Mononuclear cell (primary cell): Measurements from ENCODE around the gene TMEM134. TPM values are rescaled to one million over a fixed set of nuclear protein-coding genes. Genes with fewer than 3 reads are reported as not detected.
"Not testable (repeated sequence)": the region's sequence is repeated elsewhere in the genome, so short reads cannot be mapped to it uniquely, and the experiment has no call there.

ENCODE experiments used
- H3K27me3 ChIP-seq: 2 replicates; pipeline ENCODE4 v1.6.0; 2011; ENCODE audit warnings: low read length, control low read depth; ENCODE audit not compliant: insufficient read depth
- H3K4me1 ChIP-seq: 2 replicates; pipeline ENCODE4 v1.5.1; 2011; ENCODE audit warnings: mild to moderate bottlenecking, low read length, control low read depth; ENCODE audit not compliant: insufficient read depth
- H3K4me3 ChIP-seq: 2 replicates; pipeline ENCODE4 v1.5.1; 2011; ENCODE audit warnings: mild to moderate bottlenecking, low read length, moderate library complexity
- H3K9me3 ChIP-seq: 2 replicates; pipeline ENCODE4 v1.5.1; 2011; ENCODE audit warnings: low read depth, mild to moderate bottlenecking, control low read depth, low read length
- total RNA-seq: library from RNA; depleted of rRNA; stranded (reverse); fragments of >200 nt; gene quantifications from one replicate; pipeline ENCODE4 v1.2.3, GENCODE V29; 2012

Gene TMEM134
- total RNA-seq, 1 donor = 18.4 TPM

DNA sequence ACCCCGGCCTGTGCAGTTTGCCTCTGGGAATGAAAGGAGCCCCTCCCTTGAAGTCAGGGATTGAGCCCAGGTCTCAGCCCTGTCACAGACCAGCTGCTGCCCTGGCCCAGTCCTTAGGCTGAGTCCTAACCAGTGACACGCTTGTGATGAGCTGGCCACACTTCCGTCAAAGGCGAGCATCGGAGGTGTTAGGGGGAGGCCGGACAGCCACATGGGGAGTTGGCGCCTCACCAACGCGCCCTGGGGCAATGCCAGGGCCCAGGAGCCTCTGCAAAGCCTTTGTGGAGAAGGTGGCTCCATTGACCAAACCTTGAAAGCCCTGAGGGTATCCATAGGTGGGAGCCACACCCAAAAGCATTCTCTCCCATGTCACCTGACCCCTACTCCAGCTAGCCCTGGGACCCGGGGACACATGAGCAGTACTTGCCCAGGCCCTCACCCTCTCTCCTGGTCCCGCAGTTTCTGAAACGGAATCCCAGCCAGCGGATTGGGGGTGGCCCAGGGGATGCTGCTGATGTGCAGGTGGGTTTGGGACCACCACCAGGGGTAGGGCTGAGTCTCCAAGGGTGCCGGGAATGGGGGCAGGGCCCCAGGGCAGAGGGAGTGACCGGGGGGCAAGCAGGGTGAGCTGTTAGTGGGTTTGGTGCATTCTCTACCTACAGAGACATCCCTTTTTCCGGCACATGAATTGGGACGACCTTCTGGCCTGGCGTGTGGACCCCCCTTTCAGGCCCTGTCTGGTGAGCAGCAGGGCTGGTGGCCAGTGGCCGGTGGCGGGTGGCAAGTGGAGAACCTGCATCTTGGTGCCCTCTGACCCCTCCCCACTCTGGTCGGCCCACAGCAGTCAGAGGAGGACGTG lies 35.3 kb downstream of the TMEM134 start:
- H3K4me3 ChIP-seq = no peak overlapping the region
- peaks cover 65% of the 10 kb centered on the region for H3K4me1 ChIP-seq
- no peaks in the 10 kb centered on the region for H3K27me3 ChIP-seq
- no peaks in the 10 kb centered on the region for H3K9me3 ChIP-seq

DNA sequence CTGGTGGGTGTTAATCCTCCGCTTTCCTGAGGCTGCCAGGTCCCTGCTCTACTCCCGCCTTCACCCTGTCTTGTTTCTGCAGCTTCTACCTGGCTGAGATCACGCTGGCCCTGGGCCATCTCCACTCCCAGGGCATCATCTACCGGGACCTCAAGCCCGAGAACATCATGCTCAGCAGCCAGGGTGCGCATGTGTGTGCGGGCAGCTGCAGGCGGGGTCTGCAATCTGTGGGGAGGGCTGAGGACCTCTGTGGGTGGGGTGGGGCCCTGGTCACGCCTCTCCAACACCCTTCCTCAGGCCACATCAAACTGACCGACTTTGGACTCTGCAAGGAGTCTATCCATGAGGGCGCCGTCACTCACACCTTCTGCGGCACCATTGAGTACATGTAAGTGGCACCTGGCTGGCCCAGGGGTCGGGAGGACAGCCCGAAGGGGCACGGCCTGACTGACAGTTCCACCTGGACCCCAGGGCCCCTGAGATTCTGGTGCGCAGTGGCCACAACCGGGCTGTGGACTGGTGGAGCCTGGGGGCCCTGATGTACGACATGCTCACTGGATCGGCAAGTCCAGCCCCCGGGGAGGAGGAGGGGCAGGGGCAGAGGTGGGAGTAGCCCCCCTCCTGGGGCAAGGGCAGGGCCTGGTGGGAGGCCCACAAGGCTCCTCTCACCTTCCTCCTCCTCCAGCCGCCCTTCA lies 36.2 kb downstream of the TMEM134 start:
- Histone ChIP-seq H3K4me3 (no peak overlapping the region), H3K9me3 (no peaks in the 10 kb centered on the region), H3K27me3 (no peaks in the 10 kb centered on the region), H3K4me1 (peaks cover 61% of the 10 kb centered on the region)

DNA sequence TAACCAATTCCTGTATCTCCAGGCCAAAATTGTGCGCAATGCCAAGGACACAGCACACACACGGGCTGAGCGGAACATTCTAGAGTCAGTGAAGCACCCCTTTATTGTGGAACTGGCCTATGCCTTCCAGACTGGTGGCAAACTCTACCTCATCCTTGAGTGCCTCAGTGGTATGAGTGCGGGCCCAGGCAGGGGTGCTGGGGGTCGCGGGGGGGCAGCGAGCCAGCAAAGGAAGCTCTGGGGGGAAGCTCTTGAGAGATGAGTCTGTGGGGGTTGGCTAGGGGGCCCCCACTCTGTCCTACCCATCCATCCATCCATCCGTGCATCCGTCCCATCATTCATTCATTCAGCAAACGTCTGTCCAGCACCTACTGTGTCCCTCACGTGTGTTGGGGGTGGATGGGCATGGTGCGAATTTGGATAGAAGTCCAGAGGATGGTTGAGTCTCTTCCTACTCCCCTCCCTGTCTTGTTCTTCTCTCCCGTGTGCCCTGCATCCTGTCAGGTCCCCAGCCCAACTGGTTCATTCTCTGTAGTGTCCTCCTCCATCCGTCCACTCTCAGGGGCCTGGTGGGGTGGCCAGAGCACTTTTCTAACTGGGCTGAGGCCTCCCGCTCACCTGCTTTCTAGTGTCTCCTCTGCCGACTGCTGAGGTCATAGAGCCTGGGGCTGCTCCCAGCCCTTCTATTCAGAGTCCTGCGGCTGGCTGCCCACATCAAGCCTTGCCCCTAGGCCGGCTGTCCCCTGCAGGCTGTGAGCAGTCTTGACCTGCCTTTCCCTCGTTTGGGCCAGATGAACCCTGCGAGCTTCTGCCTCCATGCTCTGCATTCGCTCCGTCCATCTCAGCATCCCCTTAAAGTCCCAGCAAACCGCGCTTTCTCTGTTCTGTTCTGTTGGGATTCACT lies 37.5 kb downstream of the TMEM134 start:
- peaks cover 65% of the 10 kb centered on the region for H3K4me1 ChIP-seq
- no peaks in the 10 kb centered on the region for H3K27me3 ChIP-seq
- no peak overlapping the region for H3K4me3 ChIP-seq

DNA sequence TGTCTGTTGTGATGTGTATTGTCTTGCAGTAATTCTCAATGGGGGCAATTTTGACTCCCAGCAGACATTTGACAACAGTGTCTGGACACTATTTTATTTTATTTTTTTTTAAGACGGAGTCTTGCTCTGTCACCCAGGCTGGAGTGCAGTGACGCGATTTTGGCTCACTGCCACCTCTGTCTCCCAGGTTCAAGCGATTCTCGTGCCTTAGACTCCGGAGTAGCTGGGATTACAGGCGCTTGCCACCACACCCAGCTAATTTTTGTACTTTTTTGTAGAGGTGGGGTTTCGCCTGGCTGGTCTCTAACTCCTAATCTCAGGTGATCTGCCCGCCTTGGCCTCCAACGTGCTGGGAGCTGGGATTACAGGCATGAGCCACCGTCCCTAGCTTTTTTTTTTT lies 39.3 kb downstream of the TMEM134 start:
- H3K4me3 ChIP-seq = no peak overlapping the region
- no peaks in the 10 kb centered on the region for H3K27me3 ChIP-seq
- H3K9me3 ChIP-seq = no peaks in the 10 kb centered on the region
- H3K4me1 ChIP-seq = peaks cover 46% of the 10 kb centered on the region

More for the DNA sequence above, 37.5 kb downstream of the TMEM134 start:
- H3K9me3 ChIP-seq = no peaks in the 10 kb centered on the region

DNA sequence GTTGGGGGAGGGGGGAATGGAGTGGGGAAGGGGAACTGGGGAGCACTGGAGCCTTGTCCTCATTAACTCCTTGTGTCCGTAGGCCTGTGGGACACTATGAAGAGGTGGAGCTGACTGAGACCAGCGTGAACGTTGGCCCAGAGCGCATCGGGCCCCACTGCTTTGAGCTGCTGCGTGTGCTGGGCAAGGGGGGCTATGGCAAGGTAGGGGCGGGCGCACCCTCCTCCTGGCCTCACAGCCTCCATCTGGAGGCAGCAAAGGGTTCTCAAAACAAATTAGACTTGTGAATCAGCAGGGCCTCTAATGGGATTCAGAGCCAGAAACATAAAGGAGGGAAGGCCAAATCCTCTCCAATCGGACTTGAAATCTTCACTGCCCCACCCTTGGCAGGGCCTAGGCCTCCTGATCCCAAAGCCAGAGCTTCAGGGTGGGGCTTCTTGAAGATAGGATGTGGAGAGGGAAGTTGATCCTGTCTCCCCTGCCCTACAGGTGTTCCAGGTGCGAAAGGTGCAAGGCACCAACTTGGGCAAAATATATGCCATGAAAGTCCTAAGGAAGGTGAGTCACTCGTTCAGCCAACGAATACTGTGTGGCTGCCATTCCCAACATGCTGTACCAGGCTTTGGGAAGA lies 39.9 kb downstream of the TMEM134 start:
- Histone ChIP-seq H3K4me3 (peak overlapping the region; percentile 97), H3K9me3 (no peaks in the 10 kb centered on the region), H3K4me1 (peaks cover 40% of the 10 kb centered on the region), H3K27me3 (no peaks in the 10 kb centered on the region)

DNA sequence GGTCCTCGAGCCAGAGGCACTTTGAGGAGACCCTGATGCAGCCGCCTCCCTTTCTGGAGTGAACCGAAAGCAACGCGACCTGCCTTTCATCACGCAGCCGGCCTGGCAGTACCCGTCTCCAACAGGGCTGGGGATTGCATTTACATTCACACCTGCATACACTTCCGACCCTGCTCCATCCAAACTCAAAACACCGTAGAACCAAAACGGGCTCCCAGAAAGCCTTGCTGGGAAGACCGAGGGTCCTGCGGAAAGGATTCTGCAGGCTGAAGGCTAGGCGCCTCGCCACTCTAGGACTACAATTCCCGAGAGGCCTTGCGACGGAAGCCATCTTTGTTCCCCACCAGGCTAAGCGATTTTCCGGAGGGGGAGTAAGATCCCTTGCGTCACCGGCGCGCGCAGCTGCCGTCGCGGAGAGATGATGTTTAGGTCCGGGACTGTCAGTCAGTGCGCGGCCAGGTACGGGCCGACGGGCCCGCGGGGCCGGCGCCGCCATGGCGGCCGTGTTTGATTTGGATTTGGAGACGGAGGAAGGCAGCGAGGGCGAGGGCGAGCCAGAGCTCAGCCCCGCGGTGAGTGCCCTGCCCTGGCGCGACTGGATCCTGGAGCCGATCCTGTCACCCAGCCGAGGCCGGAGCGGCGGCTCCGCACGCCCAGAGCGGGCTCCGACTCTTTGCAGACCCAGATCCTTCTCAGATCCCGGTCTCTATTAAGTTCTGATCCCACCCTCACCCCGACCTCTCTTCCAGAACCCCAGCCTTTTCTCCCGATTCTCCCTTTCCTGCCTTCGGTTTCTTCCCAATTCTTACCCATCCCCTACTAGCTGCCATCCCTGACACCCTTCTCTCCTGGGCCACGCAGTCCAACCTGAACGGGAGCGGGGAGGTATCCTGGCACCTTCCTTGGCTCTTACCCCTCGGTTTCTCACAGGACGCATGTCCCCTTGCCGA lies 40.7 kb downstream of the TMEM134 start, which contains the start of gene RPS6KB2:
Gene RPS6KB2, plus strand, starts transcription at position 443 of the 950 bp plus-strand sequence. Its CDS starts 52 bp downstream, at position 495.
- no peaks in the 10 kb centered on the region for H3K27me3 ChIP-seq
- H3K4me3 ChIP-seq = peak within 1 kb of the TSS; percentile 97
- no peaks in the 10 kb centered on the region for H3K9me3 ChIP-seq
- H3K4me1 ChIP-seq = peaks cover 32% of the 10 kb centered on the region

DNA sequence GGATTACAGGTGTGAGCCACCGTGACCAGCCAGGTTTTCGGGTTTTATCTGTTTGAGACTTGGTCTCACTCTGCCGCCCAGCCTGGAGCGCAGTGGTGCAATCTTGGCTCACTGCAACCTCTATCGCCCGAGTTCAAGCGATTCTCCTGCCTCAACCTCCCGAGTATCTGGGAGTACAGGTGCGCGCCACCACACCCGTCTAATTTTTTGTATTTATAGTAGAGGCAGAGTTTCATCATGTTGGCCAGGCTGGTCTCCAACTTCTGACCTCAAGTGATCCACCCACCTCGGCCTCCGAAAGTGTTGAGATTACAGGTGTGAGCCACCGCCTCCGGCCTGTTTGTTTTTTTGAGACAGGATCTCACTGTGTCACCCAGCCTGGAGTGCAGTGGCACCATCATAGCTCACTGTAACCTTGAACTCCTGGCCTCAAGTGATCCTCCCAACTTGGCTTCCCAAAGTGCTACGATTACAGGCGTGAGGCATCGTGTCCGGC lies 41.6 kb downstream of the TMEM134 start:
- H3K4me1 ChIP-seq = peaks cover 26% of the 10 kb centered on the region
- H3K4me3 ChIP-seq = peak overlapping the region; percentile 97
- not testable (repeated sequence) for H3K9me3 ChIP-seq, H3K27me3 ChIP-seq

DNA sequence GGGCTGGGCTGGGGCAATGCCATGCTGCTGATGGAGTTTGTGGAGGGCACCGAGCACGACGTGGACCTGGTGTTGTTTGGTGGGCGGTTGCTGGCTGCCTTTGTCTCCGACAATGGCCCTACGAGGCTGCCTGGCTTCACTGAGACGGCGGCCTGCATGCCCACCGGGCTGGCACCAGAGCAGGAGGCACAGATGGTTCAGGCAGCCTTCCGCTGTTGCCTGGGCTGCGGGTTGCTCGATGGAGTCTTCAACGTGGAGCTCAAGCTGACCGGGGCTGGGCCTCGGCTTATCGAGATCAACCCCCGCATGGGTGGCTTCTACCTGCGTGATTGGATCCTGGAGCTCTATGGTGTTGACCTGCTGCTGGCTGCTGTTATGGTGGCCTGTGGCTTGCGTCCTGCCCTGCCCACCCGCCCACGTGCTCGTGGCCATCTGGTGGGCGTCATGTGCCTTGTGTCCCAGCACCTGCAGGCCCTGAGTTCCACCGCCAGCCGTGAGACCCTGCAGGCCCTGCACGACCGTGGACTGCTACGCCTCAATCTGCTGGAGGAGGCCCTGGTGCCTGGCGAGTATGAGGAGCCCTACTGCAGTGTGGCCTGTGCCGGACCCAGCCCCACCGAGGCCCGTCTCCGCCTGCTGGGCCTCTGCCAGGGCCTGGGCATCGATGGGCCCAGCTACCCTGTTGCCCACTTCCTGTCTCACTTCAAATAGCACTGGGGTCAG lies 45.0 kb downstream of the TMEM134 start:
- peaks cover 35% of the 10 kb centered on the region for H3K4me1 ChIP-seq
- H3K27me3 ChIP-seq = no peaks in the 10 kb centered on the region
- H3K9me3 ChIP-seq = no peaks in the 10 kb centered on the region
- no peak overlapping the region for H3K4me3 ChIP-seq

DNA sequence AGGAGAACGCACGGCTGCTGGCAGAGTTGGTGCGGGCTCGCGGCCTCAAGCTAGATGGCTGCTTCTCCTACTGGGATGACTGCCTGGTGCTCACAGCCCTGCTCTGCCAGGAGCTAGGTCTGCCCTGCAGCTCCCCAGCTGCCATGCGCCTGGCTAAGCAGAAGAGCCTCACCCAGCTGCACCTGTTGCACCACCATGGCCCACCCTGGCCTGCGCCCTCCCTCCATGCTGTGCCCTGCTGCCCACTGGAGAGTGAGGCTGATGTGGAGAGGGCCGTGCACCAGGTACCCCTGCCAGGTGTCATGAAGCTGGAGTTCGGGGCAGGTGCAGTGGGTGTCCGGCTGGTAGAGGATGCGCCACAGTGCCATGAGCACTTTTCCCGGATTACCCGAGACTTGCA lies 45.6 kb downstream of the TMEM134 start:
- Histone ChIP-seq H3K4me1 (peaks cover 36% of the 10 kb centered on the region), H3K27me3 (no peaks in the 10 kb centered on the region), H3K9me3 (no peaks in the 10 kb centered on the region), H3K4me3 (no peak overlapping the region)

DNA sequence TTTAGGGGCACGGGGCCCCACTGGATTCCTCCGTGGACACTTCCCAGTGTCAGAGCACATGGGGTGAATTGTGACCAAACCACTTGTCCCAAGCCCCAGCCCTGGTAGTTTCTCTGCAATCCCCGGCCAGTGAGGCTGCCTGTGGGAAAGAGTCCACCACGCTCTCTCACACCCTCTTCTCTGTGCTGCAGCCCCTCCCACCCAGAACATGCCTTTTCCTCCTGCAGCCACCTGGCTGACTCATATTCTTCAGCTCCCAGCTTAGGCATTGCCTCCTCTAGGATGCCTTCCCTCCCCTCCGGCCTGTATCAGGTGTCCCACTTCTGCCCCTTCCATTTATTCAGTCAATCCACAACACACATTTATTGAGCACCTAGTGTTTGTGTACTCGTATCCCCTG lies 46.2 kb downstream of the TMEM134 start:
- H3K4me1 ChIP-seq = peaks cover 42% of the 10 kb centered on the region
- no peaks in the 10 kb centered on the region for H3K27me3 ChIP-seq
- H3K9me3 ChIP-seq = no peaks in the 10 kb centered on the region
- H3K4me3 ChIP-seq = no peak overlapping the region

DNA sequence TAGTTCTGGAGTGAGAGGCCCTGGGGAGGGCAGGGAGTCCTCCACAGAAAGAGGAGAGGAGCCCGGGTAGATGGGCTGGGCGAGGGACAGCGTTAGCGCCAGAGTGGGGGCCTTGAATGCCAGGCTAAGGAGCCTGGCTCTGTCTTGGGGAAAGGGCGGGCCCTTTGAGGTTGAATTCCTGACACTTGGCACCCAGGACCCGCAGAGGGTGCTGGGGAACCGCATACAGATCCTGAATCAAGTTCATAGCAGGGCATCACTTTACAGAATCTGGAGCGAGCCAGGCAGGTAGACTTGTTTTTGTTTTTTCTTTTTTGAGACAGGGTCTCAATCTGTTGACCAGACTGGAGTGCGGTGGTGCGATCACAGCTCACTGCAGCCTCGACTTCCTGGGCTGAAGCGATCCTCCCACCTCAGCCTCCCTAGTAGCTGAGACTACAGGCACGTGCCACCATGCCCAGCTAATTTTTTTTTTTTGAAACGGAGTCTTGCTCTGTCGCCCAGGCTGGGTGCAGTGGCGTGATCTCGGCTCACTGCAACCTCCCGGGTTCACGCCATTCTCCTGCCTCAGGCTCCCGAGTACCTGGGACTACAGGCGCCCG lies 47.5 kb downstream of the TMEM134 start:
- H3K27me3 ChIP-seq = no peaks in the 10 kb centered on the region
- H3K4me3 ChIP-seq = no peak overlapping the region
- H3K9me3 ChIP-seq = no peaks in the 10 kb centered on the region
- peaks cover 48% of the 10 kb centered on the region for H3K4me1 ChIP-seq

DNA sequence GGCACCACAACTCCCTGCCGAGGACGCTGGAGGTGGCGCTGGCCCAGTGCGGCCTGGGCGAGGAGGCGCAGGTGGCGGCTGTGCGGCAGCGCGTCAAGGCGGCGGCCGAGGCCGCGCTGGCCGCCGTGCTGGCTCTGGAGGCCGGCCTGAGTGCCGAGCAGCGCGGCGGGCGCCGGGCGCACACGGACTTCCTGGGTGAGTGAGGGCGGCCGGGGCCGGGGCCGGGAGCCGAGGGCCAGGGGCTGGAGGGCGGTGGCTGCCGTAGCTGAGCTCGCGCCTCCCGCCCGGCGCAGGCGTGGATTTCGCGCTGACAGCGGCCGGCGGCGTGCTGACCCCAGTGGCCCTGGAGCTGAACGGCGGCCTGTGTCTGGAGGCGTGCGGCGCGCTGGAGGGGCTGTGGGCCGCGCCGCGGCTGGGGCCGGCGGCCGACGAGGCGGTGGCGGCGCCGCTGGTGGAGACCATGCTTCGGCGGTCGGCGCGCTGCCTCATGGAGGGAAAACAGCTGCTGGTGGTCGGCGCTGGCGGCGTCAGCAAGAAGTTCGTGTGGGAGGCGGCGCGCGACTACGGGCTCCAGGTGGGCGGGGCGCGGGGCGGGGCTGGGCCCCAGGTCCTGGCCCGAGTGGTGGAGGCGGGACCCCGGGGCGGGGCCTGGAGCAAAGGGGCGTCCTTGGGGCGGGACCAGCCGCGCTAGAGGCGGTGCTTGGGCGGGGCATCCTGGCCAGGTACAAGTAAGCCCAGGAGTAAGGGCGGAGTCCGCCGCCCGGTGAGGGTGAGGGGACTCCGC lies 48.2 kb downstream of the TMEM134 start:
- Histone ChIP-seq H3K4me3 (peak overlapping the region; percentile 46), H3K27me3 (no peaks in the 10 kb centered on the region), H3K4me1 (peaks cover 54% of the 10 kb centered on the region), H3K9me3 (no peaks in the 10 kb centered on the region)
